Neural progenitor cell (in vitro differentiated cells): ENCODE measurements around the gene AKAP8. TPM values are rescaled to one million over a fixed set of nuclear protein-coding genes. Genes with fewer than 3 reads are reported as not detected.

ENCODE experiments used
- DNase-seq: peaks from one replicate; pipeline ENCODE4 v3.0.0-alpha.2; 2016; ENCODE audit warnings: low spot score
- H2AFZ ChIP-seq: fragments of 200-600 bp; sonication (generic); replicated peaks from 2 replicates; pipeline ENCODE4 v1.6.1; 2016; ENCODE audit warnings: antibody characterized with exemption
- H3F3A ChIP-seq: fragments of 200-600 bp; sonication (generic); 2 replicates; pipeline ENCODE4 v1.6.1; 2016; ENCODE audit warnings: antibody characterized with exemption, low read depth
- H3K27ac ChIP-seq: fragments of 200-600 bp; sonication (generic); 2 replicates; pipeline ENCODE4 v1.5.1; 2016; ENCODE audit warnings: mild to moderate bottlenecking
- H3K27me3 ChIP-seq: fragments of 200-600 bp; sonication (generic); 2 replicates; pipeline ENCODE4 v1.6.1; 2016; ENCODE audit warnings: mild to moderate bottlenecking, moderate library complexity
- H3K36me3 ChIP-seq: fragments of 200-600 bp; sonication (generic); 2 replicates; pipeline ENCODE4 v1.5.1; 2016
- H3K4me1 ChIP-seq: fragments of 200-600 bp; sonication (generic); 2 replicates; pipeline ENCODE4 v1.6.1; 2016; ENCODE audit warnings: mixed run types
- H3K4me2 ChIP-seq: fragments of 200-600 bp; sonication (generic); 2 replicates; pipeline ENCODE4 v1.6.1; 2016
- H3K4me3 ChIP-seq: fragments of 200-600 bp; sonication (generic); 2 replicates; pipeline ENCODE4 v1.5.1; 2016
- H3K79me2 ChIP-seq: fragments of 200-600 bp; sonication (generic); 2 replicates; pipeline ENCODE4 v1.6.1; 2016; ENCODE audit warnings: low read depth
- H3K9ac ChIP-seq: fragments of 200-600 bp; sonication (generic); 2 replicates; pipeline ENCODE4 v1.6.1; 2016
- H3K9me3 ChIP-seq: fragments of 200-600 bp; sonication (generic); 2 replicates; pipeline ENCODE4 v1.5.1; 2016; ENCODE audit warnings: low read depth
- H4K20me1 ChIP-seq: fragments of 200-600 bp; sonication (generic); 2 replicates; pipeline ENCODE4 v1.6.1; 2016; ENCODE audit warnings: low read depth
- H3K27ac Mint-ChIP-seq: 3 replicates; pipeline ENCODE4 v1.8.0; 2021; ENCODE audit warnings: mixed read lengths
- H3K27me3 Mint-ChIP-seq: 2 replicates; pipeline ENCODE4 v1.8.0; 2022; ENCODE audit warnings: low read depth, mild to moderate bottlenecking, inconsistent platforms, moderate library complexity, mixed read lengths; ENCODE audit not compliant: insufficient read depth
- H3K36me3 Mint-ChIP-seq: 3 replicates; pipeline ENCODE4 v1.8.0; 2021; ENCODE audit warnings: mixed read lengths
- H3K4me1 Mint-ChIP-seq: 3 replicates; pipeline ENCODE4 v1.8.0; 2021; ENCODE audit warnings: mixed read lengths
- H3K4me3 Mint-ChIP-seq: 3 replicates; pipeline ENCODE4 v1.8.0; 2021; ENCODE audit warnings: mild to moderate bottlenecking, moderate library complexity, mixed read lengths
- H3K9me3 Mint-ChIP-seq: 3 replicates; pipeline ENCODE4 v1.8.0; 2020; ENCODE audit warnings: mixed read lengths
- EZH2 ChIP-seq: fragments of 200-600 bp; sonication (generic); IDR thresholded peaks from 2 replicates; pipeline ENCODE4 v1.6.1; 2017; ENCODE audit warnings: antibody characterized with exemption, mild to moderate bottlenecking, moderate library complexity
- EZH2phosphoT487 ChIP-seq: fragments of 200-600 bp; sonication (generic); IDR thresholded peaks from 2 replicates; pipeline ENCODE4 v1.6.1; 2017; ENCODE audit warnings: antibody characterized with exemption
- total RNA-seq: library from RNA; depleted of rRNA; stranded (reverse); fragments of >200 nt; gene quantifications from 2 replicates; pipeline ENCODE4 v1.2.3, GENCODE V29; 2015; ENCODE audit warnings: low replicate concordance
- TF ChIP-seq, protein P1 (sequence below): fragments of 200-600 bp; sonication (generic); IDR thresholded peaks from 2 replicates; pipeline ENCODE4 v1.5.1; 2017; ENCODE audit warnings: antibody characterized with exemption, mild to moderate bottlenecking

Gene AKAP8
- total RNA-seq, 1 donor from 2014 or later: 20.1 TPM

DNA sequence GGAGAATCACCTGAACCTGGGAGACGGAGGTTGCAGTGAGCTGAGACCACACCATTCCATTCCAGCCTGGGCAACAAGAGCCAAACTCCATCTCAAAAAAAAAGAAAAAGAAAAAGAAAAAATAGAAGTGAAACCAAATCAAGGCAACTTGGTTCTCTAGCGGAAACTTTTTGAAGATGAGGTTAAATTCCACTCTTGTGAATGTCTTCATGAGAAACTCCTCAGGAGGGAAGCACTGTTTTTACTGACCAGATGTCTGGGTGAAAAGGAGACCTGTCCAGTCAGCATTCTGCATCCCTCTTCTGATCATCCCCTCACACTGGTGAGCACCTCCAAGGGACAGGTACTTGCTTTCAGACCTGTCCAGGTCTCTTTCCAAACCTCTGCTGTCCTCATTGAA, 63.1 kb downstream of the AKAP8 start:
- Mint-ChIP-seq H3K4me3 (no peak overlapping the region), H3K4me1 (peaks cover 19% of the 10 kb centered on the region), H3K9me3 (peaks cover 17% of the 10 kb centered on the region), H3K27ac (no peak overlapping the region), H3K27me3 (no peaks in the 10 kb centered on the region), H3K36me3 (peaks cover 26% of the 10 kb centered on the region)
- no peaks in the 10 kb centered on the region for H3K9me3 ChIP-seq
- no peak overlapping the region for H3K27ac ChIP-seq
- peaks cover 100% of the 10 kb centered on the region for H4K20me1 ChIP-seq
- no peak overlapping the region for H3K4me3 ChIP-seq
- peaks cover 18% of the 10 kb centered on the region for H3K4me1 ChIP-seq
- no peak overlapping the region for H3K4me2 ChIP-seq
- no peak overlapping the region for H3K9ac ChIP-seq
- TF ChIP-seq, protein P1, sequence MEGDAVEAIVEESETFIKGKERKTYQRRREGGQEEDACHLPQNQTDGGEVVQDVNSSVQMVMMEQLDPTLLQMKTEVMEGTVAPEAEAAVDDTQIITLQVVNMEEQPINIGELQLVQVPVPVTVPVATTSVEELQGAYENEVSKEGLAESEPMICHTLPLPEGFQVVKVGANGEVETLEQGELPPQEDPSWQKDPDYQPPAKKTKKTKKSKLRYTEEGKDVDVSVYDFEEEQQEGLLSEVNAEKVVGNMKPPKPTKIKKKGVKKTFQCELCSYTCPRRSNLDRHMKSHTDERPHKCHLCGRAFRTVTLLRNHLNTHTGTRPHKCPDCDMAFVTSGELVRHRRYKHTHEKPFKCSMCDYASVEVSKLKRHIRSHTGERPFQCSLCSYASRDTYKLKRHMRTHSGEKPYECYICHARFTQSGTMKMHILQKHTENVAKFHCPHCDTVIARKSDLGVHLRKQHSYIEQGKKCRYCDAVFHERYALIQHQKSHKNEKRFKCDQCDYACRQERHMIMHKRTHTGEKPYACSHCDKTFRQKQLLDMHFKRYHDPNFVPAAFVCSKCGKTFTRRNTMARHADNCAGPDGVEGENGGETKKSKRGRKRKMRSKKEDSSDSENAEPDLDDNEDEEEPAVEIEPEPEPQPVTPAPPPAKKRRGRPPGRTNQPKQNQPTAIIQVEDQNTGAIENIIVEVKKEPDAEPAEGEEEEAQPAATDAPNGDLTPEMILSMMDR: no peak
- no peak for TF ChIP-seq EZH2phosphoT487
- TF ChIP-seq EZH2: no peak
- no peaks in the 10 kb centered on the region for H3K36me3 ChIP-seq
- H3F3A ChIP-seq: no peaks in the 10 kb centered on the region
- no peak overlapping the region for H2AFZ ChIP-seq
- H3K27me3 ChIP-seq: no peaks in the 10 kb centered on the region
- peaks cover 100% of the 10 kb centered on the region for H3K79me2 ChIP-seq
- no peak for DNase-seq

DNA sequence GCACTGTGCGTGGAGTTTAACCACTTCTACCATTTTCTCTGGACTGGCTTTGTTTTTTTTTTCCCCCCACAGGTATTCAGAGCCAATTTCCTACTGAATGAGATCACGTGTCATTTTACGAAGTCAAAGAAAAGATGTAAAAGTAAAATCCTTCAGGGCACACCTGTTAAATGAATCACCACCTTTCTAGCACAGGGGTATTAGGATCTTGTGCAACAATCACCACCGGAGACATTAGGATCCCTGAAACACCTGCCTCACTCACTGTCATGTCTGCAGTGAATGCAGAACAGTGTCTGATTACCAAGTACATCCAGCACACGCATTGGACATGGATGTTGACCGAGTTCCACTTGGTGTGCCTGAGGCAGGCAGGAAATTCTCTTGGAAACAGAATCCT, 64.5 kb downstream of the AKAP8 start:
- Mint-ChIP-seq H3K9me3 (peaks cover 20% of the 10 kb centered on the region), H3K27me3 (no peaks in the 10 kb centered on the region), H3K36me3 (peaks cover 26% of the 10 kb centered on the region), H3K4me1 (peaks cover 15% of the 10 kb centered on the region), H3K27ac (no peak overlapping the region), H3K4me3 (no peak overlapping the region)
- Histone ChIP-seq H3F3A (no peaks in the 10 kb centered on the region), H4K20me1 (peaks cover 100% of the 10 kb centered on the region), H3K4me1 (peaks cover 18% of the 10 kb centered on the region), H3K9me3 (no peaks in the 10 kb centered on the region), H3K9ac (no peak overlapping the region), H3K4me2 (no peak overlapping the region), H3K27ac (no peak overlapping the region), H3K36me3 (no peaks in the 10 kb centered on the region), H3K27me3 (no peaks in the 10 kb centered on the region), H2AFZ (no peak overlapping the region), H3K79me2 (peaks cover 100% of the 10 kb centered on the region), H3K4me3 (no peak overlapping the region)
- DNase-seq: no peak
- TF ChIP-seq, protein P1: no peak
- TF ChIP-seq EZH2phosphoT487: no peak
- TF ChIP-seq EZH2: no peak

DNA sequence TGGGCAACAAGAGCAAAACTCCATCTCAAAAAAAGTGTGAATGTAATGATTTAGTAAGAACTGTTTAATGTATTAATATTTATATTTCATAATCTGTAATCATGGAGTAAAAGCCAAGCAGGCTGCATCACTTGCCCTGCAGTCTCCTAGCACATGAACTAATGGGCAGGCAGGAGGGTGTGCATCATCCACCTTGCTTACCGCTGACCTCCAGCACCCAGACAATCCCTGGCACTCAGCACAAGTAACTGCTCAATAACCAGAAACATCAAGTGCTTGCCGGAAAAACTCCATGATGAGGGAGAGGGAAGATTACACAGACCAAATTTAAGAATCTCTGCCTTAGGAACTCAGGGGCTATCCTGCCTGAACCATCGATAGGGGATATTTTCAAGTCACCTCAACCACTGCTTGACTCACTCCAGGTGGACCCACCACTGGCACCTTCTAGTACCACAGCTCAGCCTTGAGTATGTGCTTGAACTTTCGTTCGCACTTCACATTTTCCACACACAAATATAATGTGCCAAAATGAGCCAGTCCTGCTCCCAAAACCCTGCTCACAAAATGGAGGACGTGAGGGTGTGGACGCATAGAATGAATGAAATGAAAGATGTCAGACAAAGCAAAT, 65.8 kb downstream of the AKAP8 start:
- no peaks in the 10 kb centered on the region for H3K27me3 Mint-ChIP-seq
- Histone ChIP-seq H3K9ac (no peak overlapping the region), H3K4me3 (no peak overlapping the region), H3K36me3 (no peaks in the 10 kb centered on the region), H2AFZ (no peak overlapping the region), H3K27ac (no peak overlapping the region), H3K79me2 (peaks cover 100% of the 10 kb centered on the region), H3K4me1 (peaks cover 18% of the 10 kb centered on the region), H4K20me1 (peaks cover 98% of the 10 kb centered on the region), H3K27me3 (no peaks in the 10 kb centered on the region), H3F3A (no peaks in the 10 kb centered on the region), H3K9me3 (no peaks in the 10 kb centered on the region), H3K4me2 (no peak overlapping the region)
- DNase-seq: no peak
- H3K27ac Mint-ChIP-seq: no peak overlapping the region
- peaks cover 31% of the 10 kb centered on the region for H3K36me3 Mint-ChIP-seq
- peaks cover 29% of the 10 kb centered on the region for H3K9me3 Mint-ChIP-seq
- H3K4me1 Mint-ChIP-seq: peaks cover 15% of the 10 kb centered on the region
- H3K4me3 Mint-ChIP-seq: no peak overlapping the region
- TF ChIP-seq, protein P1: no peak
- no peak for TF ChIP-seq EZH2phosphoT487
- TF ChIP-seq EZH2: no peak
